Panc1 (cell line): ENCODE measurements around the gene RRBP1. TPM values are rescaled to one million over a fixed set of nuclear protein-coding genes. Genes with fewer than 3 reads are reported as not detected.

ENCODE experiments used
- ATAC-seq: fragments of 200-7000 bp; cut with Tn5 transposase; 2 replicates; pipeline ENCODE4 v1.9.1; 2020; ENCODE audit warnings: mild to moderate bottlenecking, moderate library complexity
- BruUV-seq: library from RNA; stranded (reverse); fragments of 400-500 nt; replicated peaks from 2 replicates; lab custom pipeline; 2021; lab: Mats Ljungman, UMichigan
- CTCF ChIA-PET: fragments of 300-600 bp; sonication (Branson Sonifier 250); formaldehyde crosslinking; loops from one replicate; lab custom pipeline; 2022; ENCODE audit warnings: antibody characterized with exemption; lab: Charles Lee
- POLR2A ChIA-PET: fragments of 300-600 bp; sonication (Branson Sonifier 250); formaldehyde crosslinking; loops from one replicate; lab custom pipeline; 2022; ENCODE audit warnings: antibody characterized with exemption; lab: Charles Lee
- DNase-seq: peaks from one replicate; pipeline ENCODE4 v3.0.0-alpha.2; 2010; ENCODE audit warnings: low read depth, low spot score
- H3K27ac ChIP-seq: 2 replicates; pipeline ENCODE4 v1.5.1; 2011; ENCODE audit warnings: mild to moderate bottlenecking, low read length, inconsistent platforms
- H3K27me3 ChIP-seq: fragments of 200-500 bp; sonication (Bioruptor generic); 2 replicates; pipeline ENCODE4 v1.6.0; 2014; ENCODE audit warnings: low read length, inconsistent platforms; ENCODE audit not compliant: control insufficient read depth, insufficient read depth
- H3K36me3 ChIP-seq: fragments of 200-500 bp; sonication (Bioruptor generic); 2 replicates; pipeline ENCODE4 v1.5.1; 2014; ENCODE audit warnings: inconsistent platforms, mild to moderate bottlenecking, low read length, moderate library complexity; ENCODE audit not compliant: control insufficient read depth, insufficient read depth
- H3K4me1 ChIP-seq: 2 replicates; pipeline ENCODE4 v1.5.1; 2011; ENCODE audit warnings: inconsistent platforms, mild to moderate bottlenecking, low read length, moderate library complexity; ENCODE audit not compliant: control insufficient read depth, insufficient read depth
- H3K4me3 ChIP-seq, 2 experiments: 2 replicates each; pipeline ENCODE4 v1.5.1; 2011 to 2012; ENCODE audit warnings: low read depth in 2 of 2, low read length in 2 of 2, mild to moderate bottlenecking in 2 of 2, inconsistent platforms in 1 of 2, moderate library complexity in 1 of 2
- H3K9me3 ChIP-seq: fragments of 200-500 bp; sonication (Bioruptor generic); 2 replicates; pipeline ENCODE4 v1.5.1; 2014; ENCODE audit warnings: low read depth, mild to moderate bottlenecking, inconsistent platforms, low read length, moderate library complexity; ENCODE audit not compliant: control insufficient read depth, insufficient read depth
- POLR2AphosphoS5 ChIP-seq: IDR thresholded peaks from 2 replicates; pipeline ENCODE4 v1.6.1; 2012; ENCODE audit warnings: mild to moderate bottlenecking, low read depth, low read length, moderate library complexity
- SIN3A ChIP-seq: IDR thresholded peaks from 2 replicates; pipeline ENCODE4 v1.6.1; 2012; ENCODE audit warnings: low read depth, mild to moderate bottlenecking, low read length, moderate library complexity, borderline replicate concordance; ENCODE audit not compliant: insufficient read depth
- TCF7L2 ChIP-seq: IDR thresholded peaks from 2 replicates; pipeline ENCODE4 v1.6.1; 2011; ENCODE audit warnings: mild to moderate bottlenecking, low read depth, low read length, inconsistent platforms
- in situ Hi-C: cut with HindIII; loops from 2 replicates; pipeline ENCODE4 v1.10.0; 2016; ENCODE audit warnings: low sequenced_read_pairs, low pct_unique_long_range_greater_than_20kb
- intact Hi-C: fragments of 100-400 bp; cut with micrococcal nuclease; formaldehyde crosslinking; loops from one replicate; pipeline ENCODE4 v1.10.0; 2022; ENCODE audit not compliant: unreplicated experiment
- total RNA-seq: library from RNA; stranded (reverse); gene quantifications from one replicate; pipeline ENCODE4 v1.2.1, GENCODE V29; 2021; ENCODE audit not compliant: unreplicated experiment
- TF ChIP-seq, protein P1 (sequence below): fragments of 450-650 bp; IDR thresholded peaks from 2 replicates; pipeline ENCODE4 v1.5.1; 2017; ENCODE audit warnings: mild to moderate bottlenecking
- TF ChIP-seq, protein P2 (sequence below), 2 experiments: IDR thresholded peaks; 2 replicates each; pipeline ENCODE4 v1.6.1; 2011 to 2012; ENCODE audit warnings: low read depth in 2 of 2, control low read depth in 1 of 2, low read length in 1 of 2, mild to moderate bottlenecking in 1 of 2, moderate library complexity in 1 of 2; ENCODE audit not compliant: insufficient read depth in 1 of 2

The RRBP1 gene
- total RNA-seq, 1 experiment from 2014 or later, result 152 TPM

DNA sequence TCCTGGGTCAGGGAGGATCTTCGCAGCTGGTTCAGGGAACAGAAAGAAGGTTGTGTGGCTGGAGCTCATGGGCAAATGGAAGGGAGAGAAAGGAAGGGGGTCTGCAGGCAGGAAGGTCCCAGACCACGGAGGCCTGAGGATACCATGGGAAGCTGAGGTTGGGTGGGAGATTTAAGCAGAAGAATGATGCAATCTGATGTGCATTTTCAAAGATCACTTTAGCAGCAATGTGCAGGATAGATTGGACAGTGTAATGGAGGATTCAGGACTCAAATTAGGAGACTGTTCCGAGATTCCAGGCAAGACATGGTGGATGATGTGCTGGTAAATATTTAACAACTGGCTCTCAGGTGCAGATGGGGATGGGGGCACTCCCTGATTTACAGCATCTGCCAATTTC lies 5.8 kb upstream of the RRBP1 start:
- H3K4me3 ChIP-seq, result no peak overlapping the region
- H3K9me3 ChIP-seq, result no peaks in the 10 kb centered on the region
- intact Hi-C loops (no loop called here), in situ Hi-C loops (no loop called here)
- H3K27me3 ChIP-seq, result peaks cover 26% of the 10 kb centered on the region
- DNase-seq (no peak), ATAC-seq (no peak)
- no peaks in the 10 kb centered on the region for H3K4me1 ChIP-seq
- POLR2A ChIA-PET, result no interaction called here
- no TSS peak for BruUV-seq
- TF ChIP-seq, protein P1, sequence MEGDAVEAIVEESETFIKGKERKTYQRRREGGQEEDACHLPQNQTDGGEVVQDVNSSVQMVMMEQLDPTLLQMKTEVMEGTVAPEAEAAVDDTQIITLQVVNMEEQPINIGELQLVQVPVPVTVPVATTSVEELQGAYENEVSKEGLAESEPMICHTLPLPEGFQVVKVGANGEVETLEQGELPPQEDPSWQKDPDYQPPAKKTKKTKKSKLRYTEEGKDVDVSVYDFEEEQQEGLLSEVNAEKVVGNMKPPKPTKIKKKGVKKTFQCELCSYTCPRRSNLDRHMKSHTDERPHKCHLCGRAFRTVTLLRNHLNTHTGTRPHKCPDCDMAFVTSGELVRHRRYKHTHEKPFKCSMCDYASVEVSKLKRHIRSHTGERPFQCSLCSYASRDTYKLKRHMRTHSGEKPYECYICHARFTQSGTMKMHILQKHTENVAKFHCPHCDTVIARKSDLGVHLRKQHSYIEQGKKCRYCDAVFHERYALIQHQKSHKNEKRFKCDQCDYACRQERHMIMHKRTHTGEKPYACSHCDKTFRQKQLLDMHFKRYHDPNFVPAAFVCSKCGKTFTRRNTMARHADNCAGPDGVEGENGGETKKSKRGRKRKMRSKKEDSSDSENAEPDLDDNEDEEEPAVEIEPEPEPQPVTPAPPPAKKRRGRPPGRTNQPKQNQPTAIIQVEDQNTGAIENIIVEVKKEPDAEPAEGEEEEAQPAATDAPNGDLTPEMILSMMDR, result no peak
- TF ChIP-seq POLR2AphosphoS5 (no peak), TCF7L2 (no peak)
- TF ChIP-seq, protein P2, sequence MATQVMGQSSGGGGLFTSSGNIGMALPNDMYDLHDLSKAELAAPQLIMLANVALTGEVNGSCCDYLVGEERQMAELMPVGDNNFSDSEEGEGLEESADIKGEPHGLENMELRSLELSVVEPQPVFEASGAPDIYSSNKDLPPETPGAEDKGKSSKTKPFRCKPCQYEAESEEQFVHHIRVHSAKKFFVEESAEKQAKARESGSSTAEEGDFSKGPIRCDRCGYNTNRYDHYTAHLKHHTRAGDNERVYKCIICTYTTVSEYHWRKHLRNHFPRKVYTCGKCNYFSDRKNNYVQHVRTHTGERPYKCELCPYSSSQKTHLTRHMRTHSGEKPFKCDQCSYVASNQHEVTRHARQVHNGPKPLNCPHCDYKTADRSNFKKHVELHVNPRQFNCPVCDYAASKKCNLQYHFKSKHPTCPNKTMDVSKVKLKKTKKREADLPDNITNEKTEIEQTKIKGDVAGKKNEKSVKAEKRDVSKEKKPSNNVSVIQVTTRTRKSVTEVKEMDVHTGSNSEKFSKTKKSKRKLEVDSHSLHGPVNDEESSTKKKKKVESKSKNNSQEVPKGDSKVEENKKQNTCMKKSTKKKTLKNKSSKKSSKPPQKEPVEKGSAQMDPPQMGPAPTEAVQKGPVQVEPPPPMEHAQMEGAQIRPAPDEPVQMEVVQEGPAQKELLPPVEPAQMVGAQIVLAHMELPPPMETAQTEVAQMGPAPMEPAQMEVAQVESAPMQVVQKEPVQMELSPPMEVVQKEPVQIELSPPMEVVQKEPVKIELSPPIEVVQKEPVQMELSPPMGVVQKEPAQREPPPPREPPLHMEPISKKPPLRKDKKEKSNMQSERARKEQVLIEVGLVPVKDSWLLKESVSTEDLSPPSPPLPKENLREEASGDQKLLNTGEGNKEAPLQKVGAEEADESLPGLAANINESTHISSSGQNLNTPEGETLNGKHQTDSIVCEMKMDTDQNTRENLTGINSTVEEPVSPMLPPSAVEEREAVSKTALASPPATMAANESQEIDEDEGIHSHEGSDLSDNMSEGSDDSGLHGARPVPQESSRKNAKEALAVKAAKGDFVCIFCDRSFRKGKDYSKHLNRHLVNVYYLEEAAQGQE (IDR thresholded peaks at IDR 0.05; ENCODE audit: insufficient read depth in 1 of 2, low read depth in 2 of 2, low read length in 1 of 2), result no peak
- CTCF ChIA-PET, result no interaction called here
- H3K27ac ChIP-seq, result no peak overlapping the region
- no peaks in the 10 kb centered on the region for H3K36me3 ChIP-seq

DNA sequence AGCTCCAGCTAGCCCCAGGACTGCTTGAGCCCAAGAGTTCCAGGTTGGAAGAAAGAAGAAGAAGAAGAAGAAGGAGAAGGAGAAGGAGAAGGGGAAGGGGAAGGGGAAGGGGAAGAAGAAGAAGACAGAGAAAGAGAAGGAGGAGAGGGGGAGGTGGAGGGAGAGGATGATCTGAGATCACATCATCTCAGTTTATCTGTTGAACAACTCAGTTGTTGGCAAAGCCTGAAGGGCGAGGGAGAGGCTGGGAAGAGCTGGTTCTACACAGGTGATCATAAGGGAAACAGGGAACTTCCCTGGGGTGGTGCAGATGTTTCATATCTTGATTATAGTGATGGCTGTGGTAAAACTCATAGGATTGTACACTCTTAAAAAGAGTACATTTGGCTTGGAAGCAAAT lies 3.1 kb upstream of the RRBP1 start:
- CTCF ChIA-PET, result interaction anchor here (0.7 kb wide), 1 partner anchor 11 kb away, joined by 4 read pairs; no protein-coding TSS in a partner anchor
- intact Hi-C loops (no loop called here), in situ Hi-C loops (no loop called here)
- ATAC-seq (no peak), DNase-seq (no peak)
- H3K27me3 ChIP-seq, result peaks cover 24% of the 10 kb centered on the region
- no peaks in the 10 kb centered on the region for H3K9me3 ChIP-seq
- no peak overlapping the region for H3K4me3 ChIP-seq
- no peaks in the 10 kb centered on the region; the same call in 1 of the 2 replicates for H3K36me3 ChIP-seq
- POLR2A ChIA-PET, result no interaction called here
- TF ChIP-seq, protein P2 (IDR thresholded peaks at IDR 0.05; ENCODE audit: insufficient read depth in 1 of 2, low read depth in 2 of 2, low read length in 1 of 2), result no peak
- TF ChIP-seq SIN3A (no peak), TCF7L2 (no peak), POLR2AphosphoS5 (no peak)
- TF ChIP-seq, protein P1, result no peak
- H3K27ac ChIP-seq, result no peak overlapping the region
- H3K4me1 ChIP-seq, result peaks cover 2% of the 10 kb centered on the region; the same call in 1 of the 2 replicates
- no TSS peak for BruUV-seq
